Keratinocyte (primary cell): ENCODE results near the gene CTPS2.

Source experiments
- EZH2 ChIP-seq: IDR thresholded peaks from one replicate; pipeline ENCODE4 v1.6.1; 2012; ENCODE audit warnings: inconsistent platforms, mild to moderate bottlenecking, low read length, moderate library complexity
- TF ChIP-seq, protein P1 (sequence below), 3 experiments: IDR thresholded peaks in 1 of 3; conservative IDR thresholded peaks in 1 of 3; optimal IDR thresholded peaks in 1 of 3; 2 replicates in 2 of 3; 3 replicates in 1 of 3; pipeline versions ENCODE3 to v1.5.1; 2011; ENCODE audit warnings: low read length in 3 of 3, mild to moderate bottlenecking in 3 of 3, moderate library complexity in 2 of 3, control low read depth in 1 of 3, inconsistent platforms in 1 of 3; ENCODE audit not compliant: insufficient read depth in 2 of 3; ENCODE audit errors: extremely low read depth in 1 of 3

DNA sequence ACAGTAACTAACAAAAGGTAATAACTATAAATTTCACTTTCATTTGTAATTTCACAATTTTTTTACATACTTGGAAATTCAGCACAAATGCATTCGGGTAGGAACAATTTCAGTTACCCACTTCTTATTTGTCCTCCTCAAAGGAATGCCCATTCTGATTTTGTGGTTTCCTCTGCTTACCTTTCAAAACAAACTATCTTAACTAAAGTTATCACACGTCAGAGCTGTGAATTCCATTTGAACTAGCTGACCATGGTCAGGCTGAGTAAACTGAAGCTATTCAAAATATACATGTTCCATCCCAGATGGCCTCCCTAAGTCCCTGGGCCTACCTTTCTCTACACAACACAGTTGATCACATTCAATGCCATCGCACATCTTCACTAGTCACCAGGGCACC, 4.5 kb downstream of the CTPS2 start:
- TF ChIP-seq EZH2: no peak
- TF ChIP-seq, protein P1, sequence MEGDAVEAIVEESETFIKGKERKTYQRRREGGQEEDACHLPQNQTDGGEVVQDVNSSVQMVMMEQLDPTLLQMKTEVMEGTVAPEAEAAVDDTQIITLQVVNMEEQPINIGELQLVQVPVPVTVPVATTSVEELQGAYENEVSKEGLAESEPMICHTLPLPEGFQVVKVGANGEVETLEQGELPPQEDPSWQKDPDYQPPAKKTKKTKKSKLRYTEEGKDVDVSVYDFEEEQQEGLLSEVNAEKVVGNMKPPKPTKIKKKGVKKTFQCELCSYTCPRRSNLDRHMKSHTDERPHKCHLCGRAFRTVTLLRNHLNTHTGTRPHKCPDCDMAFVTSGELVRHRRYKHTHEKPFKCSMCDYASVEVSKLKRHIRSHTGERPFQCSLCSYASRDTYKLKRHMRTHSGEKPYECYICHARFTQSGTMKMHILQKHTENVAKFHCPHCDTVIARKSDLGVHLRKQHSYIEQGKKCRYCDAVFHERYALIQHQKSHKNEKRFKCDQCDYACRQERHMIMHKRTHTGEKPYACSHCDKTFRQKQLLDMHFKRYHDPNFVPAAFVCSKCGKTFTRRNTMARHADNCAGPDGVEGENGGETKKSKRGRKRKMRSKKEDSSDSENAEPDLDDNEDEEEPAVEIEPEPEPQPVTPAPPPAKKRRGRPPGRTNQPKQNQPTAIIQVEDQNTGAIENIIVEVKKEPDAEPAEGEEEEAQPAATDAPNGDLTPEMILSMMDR (optimal IDR thresholded peaks at IDR 0.05 in 1 of 3, IDR thresholded peaks at IDR 0.05 in 1 of 3, conservative IDR thresholded peaks at IDR 0.05 in 1 of 3; ENCODE audit: extremely low read depth in 1 of 3, insufficient read depth in 2 of 3, low read length in 3 of 3): no peak
